Stimulated activated naive CD8-positive, alpha-beta T cell treated with anti-CD3 and anti-CD28 coated beads, Interleukin-15, Interleukin-2, amounts not matched to agents 100 ng/mL and 50 ng/mL, for 24 hours (primary cell): ENCODE measurements around the gene ATP13A3.

ENCODE experiments used
- H3K27ac Mint-ChIP-seq: one replicate; pipeline ENCODE4 v1.8.0; 2021; ENCODE audit warnings: mild to moderate bottlenecking, mixed read lengths
- H3K27me3 Mint-ChIP-seq: one replicate; pipeline ENCODE4 v1.8.0; 2021; ENCODE audit warnings: mixed read lengths
- H3K36me3 Mint-ChIP-seq: one replicate; pipeline ENCODE4 v1.8.0; 2021; ENCODE audit warnings: low read depth, mixed read lengths
- H3K4me1 Mint-ChIP-seq: one replicate; pipeline ENCODE4 v1.8.0; 2021; ENCODE audit warnings: low read depth, mixed read lengths
- H3K4me3 Mint-ChIP-seq: one replicate; pipeline ENCODE4 v1.8.0; 2021; ENCODE audit warnings: mild to moderate bottlenecking, mixed read lengths
- H3K9me3 Mint-ChIP-seq: one replicate; pipeline ENCODE4 v1.8.0; 2021; ENCODE audit warnings: mixed read lengths

The ATP13A3 gene

GRCh38 chr3:194376241-194376560 lies 110.6 kb downstream of the ATP13A3 start:
- H3K4me3 Mint-ChIP-seq, result no peak overlapping the region
- peaks cover 11% of the 10 kb centered on the region for H3K27me3 Mint-ChIP-seq
- H3K36me3 Mint-ChIP-seq, result no peaks in the 10 kb centered on the region
- H3K27ac Mint-ChIP-seq, result no peak overlapping the region
- H3K9me3 Mint-ChIP-seq, result no peaks in the 10 kb centered on the region
- no peaks in the 10 kb centered on the region for H3K4me1 Mint-ChIP-seq

GRCh38 chr3:194375473-194376240 lies 111.1 kb downstream of the ATP13A3 start:
- Mint-ChIP-seq H3K4me1 (no peaks in the 10 kb centered on the region), H3K4me3 (no peak overlapping the region), H3K27me3 (peaks cover 14% of the 10 kb centered on the region), H3K36me3 (no peaks in the 10 kb centered on the region), H3K27ac (no peak overlapping the region), H3K9me3 (no peaks in the 10 kb centered on the region)

- H3K4me3 Mint-ChIP-seq, result no peak overlapping the region
- H3K27ac Mint-ChIP-seq, result no peak overlapping the region
- no peaks in the 10 kb centered on the region for H3K9me3 Mint-ChIP-seq
- no peaks in the 10 kb centered on the region for H3K4me1 Mint-ChIP-seq
- H3K27me3 Mint-ChIP-seq, result peaks cover 22% of the 10 kb centered on the region
- H3K36me3 Mint-ChIP-seq, result no peaks in the 10 kb centered on the region
Observed at GRCh38 chr3:194374935-194375334, 111.9 kb downstream of the ATP13A3 start.

GRCh38 chr3:194373899-194374298 lies 112.9 kb downstream of the ATP13A3 start:
- H3K27ac Mint-ChIP-seq, result no peak overlapping the region
- no peak overlapping the region for H3K4me3 Mint-ChIP-seq
- peaks cover 28% of the 10 kb centered on the region for H3K27me3 Mint-ChIP-seq
- no peaks in the 10 kb centered on the region for H3K4me1 Mint-ChIP-seq
- no peaks in the 10 kb centered on the region for H3K36me3 Mint-ChIP-seq
- no peaks in the 10 kb centered on the region for H3K9me3 Mint-ChIP-seq

- Mint-ChIP-seq H3K27me3 (peaks cover 37% of the 10 kb centered on the region), H3K4me1 (no peaks in the 10 kb centered on the region)
Observed at GRCh38 chr3:194373028-194373427, 113.8 kb downstream of the ATP13A3 start.

GRCh38 chr3:194370753-194371152 lies 116.0 kb downstream of the ATP13A3 start:
- Mint-ChIP-seq H3K27ac (no peak overlapping the region), H3K27me3 (peaks cover 45% of the 10 kb centered on the region), H3K4me3 (no peak overlapping the region), H3K36me3 (no peaks in the 10 kb centered on the region), H3K4me1 (no peaks in the 10 kb centered on the region), H3K9me3 (no peaks in the 10 kb centered on the region)

More at GRCh38 chr3:194373028-194373427, 113.8 kb downstream of the ATP13A3 start:
- H3K4me3 Mint-ChIP-seq, result no peak overlapping the region
- H3K36me3 Mint-ChIP-seq, result no peaks in the 10 kb centered on the region
- H3K9me3 Mint-ChIP-seq, result no peaks in the 10 kb centered on the region
- no peak overlapping the region for H3K27ac Mint-ChIP-seq

GRCh38 chr3:194369522-194370279 lies 117.1 kb downstream of the ATP13A3 start, which contains the start of gene LRRC15:
TSS of gene LRRC15 (minus strand) at chr3:194369743. CDS start at chr3:194361043, 8,700 bp downstream.
- H3K9me3 Mint-ChIP-seq, result no peaks in the 10 kb centered on the region
- H3K27ac Mint-ChIP-seq, result no peak within 1 kb of the TSS
- H3K36me3 Mint-ChIP-seq, result no peaks in the 10 kb centered on the region
- no peak within 1 kb of the TSS for H3K4me3 Mint-ChIP-seq
- H3K4me1 Mint-ChIP-seq, result no peaks in the 10 kb centered on the region
- peaks cover 40% of the 10 kb centered on the region for H3K27me3 Mint-ChIP-seq

- H3K27me3 Mint-ChIP-seq, result peaks cover 40% of the 10 kb centered on the region
- no peaks in the 10 kb centered on the region for H3K36me3 Mint-ChIP-seq
- H3K27ac Mint-ChIP-seq, result no peak overlapping the region
- H3K4me3 Mint-ChIP-seq, result no peak overlapping the region
- no peaks in the 10 kb centered on the region for H3K9me3 Mint-ChIP-seq
- H3K4me1 Mint-ChIP-seq, result no peaks in the 10 kb centered on the region
Observed at GRCh38 chr3:194368918-194369317, 117.9 kb downstream of the ATP13A3 start.

- H3K4me3 Mint-ChIP-seq, result no peak overlapping the region
- peaks cover 40% of the 10 kb centered on the region for H3K27me3 Mint-ChIP-seq
- H3K36me3 Mint-ChIP-seq, result no peaks in the 10 kb centered on the region
- H3K4me1 Mint-ChIP-seq, result no peaks in the 10 kb centered on the region
- H3K9me3 Mint-ChIP-seq, result no peaks in the 10 kb centered on the region
- no peak overlapping the region for H3K27ac Mint-ChIP-seq
Observed at GRCh38 chr3:194367992-194368841, 118.6 kb downstream of the ATP13A3 start.

- Mint-ChIP-seq H3K4me1 (no peaks in the 10 kb centered on the region), H3K9me3 (no peaks in the 10 kb centered on the region), H3K36me3 (no peaks in the 10 kb centered on the region), H3K4me3 (no peak overlapping the region), H3K27me3 (peaks cover 33% of the 10 kb centered on the region), H3K27ac (no peak overlapping the region)
Observed at GRCh38 chr3:194365978-194366490, 120.8 kb downstream of the ATP13A3 start.

GRCh38 chr3:194365526-194365925 lies 121.3 kb downstream of the ATP13A3 start:
- Mint-ChIP-seq H3K9me3 (no peaks in the 10 kb centered on the region), H3K4me3 (no peak overlapping the region), H3K4me1 (no peaks in the 10 kb centered on the region), H3K27ac (no peak overlapping the region), H3K27me3 (peaks cover 29% of the 10 kb centered on the region), H3K36me3 (no peaks in the 10 kb centered on the region)

GRCh38 chr3:194364652-194365434 lies 122.0 kb downstream of the ATP13A3 start:
- H3K4me3 Mint-ChIP-seq, result no peak overlapping the region
- H3K9me3 Mint-ChIP-seq, result no peaks in the 10 kb centered on the region
- no peaks in the 10 kb centered on the region for H3K36me3 Mint-ChIP-seq
- H3K4me1 Mint-ChIP-seq, result no peaks in the 10 kb centered on the region
- H3K27me3 Mint-ChIP-seq, result peaks cover 22% of the 10 kb centered on the region
- H3K27ac Mint-ChIP-seq, result no peak overlapping the region

- Mint-ChIP-seq H3K36me3 (no peaks in the 10 kb centered on the region), H3K27me3 (peaks cover 21% of the 10 kb centered on the region), H3K4me1 (no peaks in the 10 kb centered on the region), H3K27ac (no peak overlapping the region), H3K4me3 (no peak overlapping the region), H3K9me3 (no peaks in the 10 kb centered on the region)
Observed at GRCh38 chr3:194364314-194364651, 122.5 kb downstream of the ATP13A3 start.

- H3K27ac Mint-ChIP-seq, result no peak overlapping the region
- no peaks in the 10 kb centered on the region for H3K4me1 Mint-ChIP-seq
- H3K27me3 Mint-ChIP-seq, result peaks cover 3% of the 10 kb centered on the region
Observed at GRCh38 chr3:194360568-194360967, 126.2 kb downstream of the ATP13A3 start.

More at GRCh38 chr3:194360568-194360967, 126.2 kb downstream of the ATP13A3 start:
- H3K36me3 Mint-ChIP-seq, result no peaks in the 10 kb centered on the region
- H3K4me3 Mint-ChIP-seq, result no peak overlapping the region
- H3K9me3 Mint-ChIP-seq, result no peaks in the 10 kb centered on the region
